ENCODE measurements around the gene TBC1D2. TPM values are rescaled to one million over a fixed set of nuclear protein-coding genes. Genes with fewer than 3 reads are reported as not detected.

The TBC1D2 gene
- total and polyA plus RNA-seq, 10 of the 15 experiments (the other 5 are each of a cell fraction or from before 2014, with no cell fraction given) = 0.04 to 1.6 (median 1.1) TPM

DNA sequence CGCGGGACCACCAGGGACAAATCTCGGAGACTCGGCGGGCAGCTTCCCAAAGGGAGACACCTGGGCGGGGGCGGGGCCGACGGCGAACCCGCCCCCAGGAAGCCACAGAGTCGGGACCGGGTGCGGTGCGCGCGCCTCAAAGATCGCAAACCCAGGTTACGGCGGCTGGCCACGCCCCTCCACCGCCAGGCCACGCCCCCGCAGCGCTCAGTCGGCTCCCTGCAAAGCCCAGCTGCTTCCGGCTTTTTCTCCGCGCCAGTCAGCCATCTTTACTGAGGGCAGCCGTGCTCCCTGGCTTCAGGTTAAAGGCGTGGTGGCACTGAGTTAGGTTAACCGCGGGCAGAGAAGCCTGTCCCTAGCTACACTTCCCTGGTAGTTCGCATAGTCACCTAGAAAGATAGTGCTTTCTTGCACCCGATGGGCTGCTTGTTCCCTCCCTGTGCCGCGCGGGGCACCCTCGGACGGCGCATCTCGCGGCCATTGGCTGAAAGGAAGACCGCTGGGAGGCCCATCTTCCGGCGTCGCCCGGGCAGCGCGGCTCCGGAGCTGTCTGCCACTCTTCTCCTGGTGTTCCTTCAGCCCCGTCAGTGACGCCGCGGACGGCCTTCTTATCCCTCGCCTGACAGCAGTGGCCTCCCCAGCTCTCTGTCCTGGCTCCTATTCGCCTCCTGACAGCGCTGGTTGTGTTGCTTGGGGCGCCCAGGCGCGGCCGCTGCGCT lies at the start of gene TBC1D2 (continued):
- TF ChIP-seq, protein P1, sequence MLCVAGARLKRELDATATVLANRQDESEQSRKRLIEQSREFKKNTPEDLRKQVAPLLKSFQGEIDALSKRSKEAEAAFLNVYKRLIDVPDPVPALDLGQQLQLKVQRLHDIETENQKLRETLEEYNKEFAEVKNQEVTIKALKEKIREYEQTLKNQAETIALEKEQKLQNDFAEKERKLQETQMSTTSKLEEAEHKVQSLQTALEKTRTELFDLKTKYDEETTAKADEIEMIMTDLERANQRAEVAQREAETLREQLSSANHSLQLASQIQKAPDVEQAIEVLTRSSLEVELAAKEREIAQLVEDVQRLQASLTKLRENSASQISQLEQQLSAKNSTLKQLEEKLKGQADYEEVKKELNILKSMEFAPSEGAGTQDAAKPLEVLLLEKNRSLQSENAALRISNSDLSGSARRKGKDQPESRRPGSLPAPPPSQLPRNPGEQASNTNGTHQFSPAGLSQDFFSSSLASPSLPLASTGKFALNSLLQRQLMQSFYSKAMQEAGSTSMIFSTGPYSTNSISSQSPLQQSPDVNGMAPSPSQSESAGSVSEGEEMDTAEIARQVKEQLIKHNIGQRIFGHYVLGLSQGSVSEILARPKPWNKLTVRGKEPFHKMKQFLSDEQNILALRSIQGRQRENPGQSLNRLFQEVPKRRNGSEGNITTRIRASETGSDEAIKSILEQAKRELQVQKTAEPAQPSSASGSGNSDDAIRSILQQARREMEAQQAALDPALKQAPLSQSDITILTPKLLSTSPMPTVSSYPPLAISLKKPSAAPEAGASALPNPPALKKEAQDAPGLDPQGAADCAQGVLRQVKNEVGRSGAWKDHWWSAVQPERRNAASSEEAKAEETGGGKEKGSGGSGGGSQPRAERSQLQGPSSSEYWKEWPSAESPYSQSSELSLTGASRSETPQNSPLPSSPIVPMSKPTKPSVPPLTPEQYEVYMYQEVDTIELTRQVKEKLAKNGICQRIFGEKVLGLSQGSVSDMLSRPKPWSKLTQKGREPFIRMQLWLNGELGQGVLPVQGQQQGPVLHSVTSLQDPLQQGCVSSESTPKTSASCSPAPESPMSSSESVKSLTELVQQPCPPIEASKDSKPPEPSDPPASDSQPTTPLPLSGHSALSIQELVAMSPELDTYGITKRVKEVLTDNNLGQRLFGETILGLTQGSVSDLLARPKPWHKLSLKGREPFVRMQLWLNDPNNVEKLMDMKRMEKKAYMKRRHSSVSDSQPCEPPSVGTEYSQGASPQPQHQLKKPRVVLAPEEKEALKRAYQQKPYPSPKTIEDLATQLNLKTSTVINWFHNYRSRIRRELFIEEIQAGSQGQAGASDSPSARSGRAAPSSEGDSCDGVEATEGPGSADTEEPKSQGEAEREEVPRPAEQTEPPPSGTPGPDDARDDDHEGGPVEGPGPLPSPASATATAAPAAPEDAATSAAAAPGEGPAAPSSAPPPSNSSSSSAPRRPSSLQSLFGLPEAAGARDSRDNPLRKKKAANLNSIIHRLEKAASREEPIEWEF (IDR thresholded peaks at IDR 0.05; ENCODE audit: insufficient replicate concordance, low read depth, low read length) = no peak
- TF ChIP-seq HDAC6 (IDR thresholded peaks at IDR 0.05; ENCODE audit: unreplicated experiment) (no peak), HCFC1 (IDR thresholded peaks at IDR 0.05; ENCODE audit: low read length) (peak; percentile 73), SIX5 (IDR thresholded peaks at IDR 0.05; ENCODE audit: low read depth, low read length, severe bottlenecking) (peak; percentile 34), NFIC (IDR thresholded peaks at IDR 0.05; ENCODE audit: low read depth, low read length) (no peak), IKZF1 (conservative IDR thresholded peaks at IDR 0.05) (peak; percentile 88), PAX8 (IDR thresholded peaks at IDR 0.05) (no peak), BHLHE40 (IDR thresholded peaks at IDR 0.05; ENCODE audit: borderline replicate concordance in 1 of 2, low read depth in 2 of 2, low read length in 1 of 2) (peak in 1 of 2 experiments; percentile 13; a peak in 1 of 4 replicates), EP300 (IDR thresholded peaks at IDR 0.05; ENCODE audit: borderline replicate concordance in 1 of 2, control insufficient read depth in 1 of 2, low read depth in 2 of 2, low read length in 2 of 2) (no peak)
- TF ChIP-seq, protein P2, sequence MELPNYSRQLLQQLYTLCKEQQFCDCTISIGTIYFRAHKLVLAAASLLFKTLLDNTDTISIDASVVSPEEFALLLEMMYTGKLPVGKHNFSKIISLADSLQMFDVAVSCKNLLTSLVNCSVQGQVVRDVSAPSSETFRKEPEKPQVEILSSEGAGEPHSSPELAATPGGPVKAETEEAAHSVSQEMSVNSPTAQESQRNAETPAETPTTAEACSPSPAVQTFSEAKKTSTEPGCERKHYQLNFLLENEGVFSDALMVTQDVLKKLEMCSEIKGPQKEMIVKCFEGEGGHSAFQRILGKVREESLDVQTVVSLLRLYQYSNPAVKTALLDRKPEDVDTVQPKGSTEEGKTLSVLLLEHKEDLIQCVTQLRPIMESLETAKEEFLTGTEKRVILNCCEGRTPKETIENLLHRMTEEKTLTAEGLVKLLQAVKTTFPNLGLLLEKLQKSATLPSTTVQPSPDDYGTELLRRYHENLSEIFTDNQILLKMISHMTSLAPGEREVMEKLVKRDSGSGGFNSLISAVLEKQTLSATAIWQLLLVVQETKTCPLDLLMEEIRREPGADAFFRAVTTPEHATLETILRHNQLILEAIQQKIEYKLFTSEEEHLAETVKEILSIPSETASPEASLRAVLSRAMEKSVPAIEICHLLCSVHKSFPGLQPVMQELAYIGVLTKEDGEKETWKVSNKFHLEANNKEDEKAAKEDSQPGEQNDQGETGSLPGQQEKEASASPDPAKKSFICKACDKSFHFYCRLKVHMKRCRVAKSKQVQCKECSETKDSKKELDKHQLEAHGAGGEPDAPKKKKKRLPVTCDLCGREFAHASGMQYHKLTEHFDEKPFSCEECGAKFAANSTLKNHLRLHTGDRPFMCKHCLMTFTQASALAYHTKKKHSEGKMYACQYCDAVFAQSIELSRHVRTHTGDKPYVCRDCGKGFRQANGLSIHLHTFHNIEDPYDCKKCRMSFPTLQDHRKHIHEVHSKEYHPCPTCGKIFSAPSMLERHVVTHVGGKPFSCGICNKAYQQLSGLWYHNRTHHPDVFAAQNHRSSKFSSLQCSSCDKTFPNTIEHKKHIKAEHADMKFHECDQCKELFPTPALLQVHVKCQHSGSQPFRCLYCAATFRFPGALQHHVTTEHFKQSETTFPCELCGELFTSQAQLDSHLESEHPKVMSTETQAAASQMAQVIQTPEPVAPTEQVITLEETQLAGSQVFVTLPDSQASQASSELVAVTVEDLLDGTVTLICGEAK (IDR thresholded peaks at IDR 0.05; ENCODE audit: borderline replicate concordance) = peak; percentile 88
- TF ChIP-seq, protein P3, sequence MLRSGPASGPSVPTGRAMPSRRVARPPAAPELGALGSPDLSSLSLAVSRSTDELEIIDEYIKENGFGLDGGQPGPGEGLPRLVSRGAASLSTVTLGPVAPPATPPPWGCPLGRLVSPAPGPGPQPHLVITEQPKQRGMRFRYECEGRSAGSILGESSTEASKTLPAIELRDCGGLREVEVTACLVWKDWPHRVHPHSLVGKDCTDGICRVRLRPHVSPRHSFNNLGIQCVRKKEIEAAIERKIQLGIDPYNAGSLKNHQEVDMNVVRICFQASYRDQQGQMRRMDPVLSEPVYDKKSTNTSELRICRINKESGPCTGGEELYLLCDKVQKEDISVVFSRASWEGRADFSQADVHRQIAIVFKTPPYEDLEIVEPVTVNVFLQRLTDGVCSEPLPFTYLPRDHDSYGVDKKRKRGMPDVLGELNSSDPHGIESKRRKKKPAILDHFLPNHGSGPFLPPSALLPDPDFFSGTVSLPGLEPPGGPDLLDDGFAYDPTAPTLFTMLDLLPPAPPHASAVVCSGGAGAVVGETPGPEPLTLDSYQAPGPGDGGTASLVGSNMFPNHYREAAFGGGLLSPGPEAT (IDR thresholded peaks at IDR 0.05; ENCODE audit: low read depth) = peak; percentile 72
- TF ChIP-seq, protein P4, sequence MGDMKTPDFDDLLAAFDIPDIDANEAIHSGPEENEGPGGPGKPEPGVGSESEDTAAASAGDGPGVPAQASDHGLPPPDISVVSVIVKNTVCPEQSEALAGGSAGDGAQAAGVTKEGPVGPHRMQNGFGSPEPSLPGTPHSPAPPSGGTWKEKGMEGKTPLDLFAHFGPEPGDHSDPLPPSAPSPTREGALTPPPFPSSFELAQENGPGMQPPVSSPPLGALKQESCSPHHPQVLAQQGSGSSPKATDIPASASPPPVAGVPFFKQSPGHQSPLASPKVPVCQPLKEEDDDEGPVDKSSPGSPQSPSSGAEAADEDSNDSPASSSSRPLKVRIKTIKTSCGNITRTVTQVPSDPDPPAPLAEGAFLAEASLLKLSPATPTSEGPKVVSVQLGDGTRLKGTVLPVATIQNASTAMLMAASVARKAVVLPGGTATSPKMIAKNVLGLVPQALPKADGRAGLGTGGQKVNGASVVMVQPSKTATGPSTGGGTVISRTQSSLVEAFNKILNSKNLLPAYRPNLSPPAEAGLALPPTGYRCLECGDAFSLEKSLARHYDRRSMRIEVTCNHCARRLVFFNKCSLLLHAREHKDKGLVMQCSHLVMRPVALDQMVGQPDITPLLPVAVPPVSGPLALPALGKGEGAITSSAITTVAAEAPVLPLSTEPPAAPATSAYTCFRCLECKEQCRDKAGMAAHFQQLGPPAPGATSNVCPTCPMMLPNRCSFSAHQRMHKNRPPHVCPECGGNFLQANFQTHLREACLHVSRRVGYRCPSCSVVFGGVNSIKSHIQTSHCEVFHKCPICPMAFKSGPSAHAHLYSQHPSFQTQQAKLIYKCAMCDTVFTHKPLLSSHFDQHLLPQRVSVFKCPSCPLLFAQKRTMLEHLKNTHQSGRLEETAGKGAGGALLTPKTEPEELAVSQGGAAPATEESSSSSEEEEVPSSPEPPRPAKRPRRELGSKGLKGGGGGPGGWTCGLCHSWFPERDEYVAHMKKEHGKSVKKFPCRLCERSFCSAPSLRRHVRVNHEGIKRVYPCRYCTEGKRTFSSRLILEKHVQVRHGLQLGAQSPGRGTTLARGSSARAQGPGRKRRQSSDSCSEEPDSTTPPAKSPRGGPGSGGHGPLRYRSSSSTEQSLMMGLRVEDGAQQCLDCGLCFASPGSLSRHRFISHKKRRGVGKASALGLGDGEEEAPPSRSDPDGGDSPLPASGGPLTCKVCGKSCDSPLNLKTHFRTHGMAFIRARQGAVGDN (IDR thresholded peaks at IDR 0.05) = peak; percentile 73
